GM18861 (cell line): ENCODE measurements around the gene CRIP2.

ENCODE experiments used
- ATAC-seq: cut with Tn5 transposase; IDR thresholded peaks from one replicate; pipeline ENCODE4 v1.9.1; 2021; ENCODE audit not compliant: unreplicated experiment

Gene CRIP2

GRCh38 chr14:105497671-105498429 is 23.2 kb downstream of the CRIP2 start:
- ATAC-seq, result no peak

GRCh38 chr14:105498430-105499255 is 24.0 kb downstream of the CRIP2 start:
- no peak for ATAC-seq

GRCh38 chr14:105499256-105500035 is 24.8 kb downstream of the CRIP2 start:
- no peak for ATAC-seq

- ATAC-seq, result no peak
These were observed 25.6 kb downstream of the CRIP2 start for GRCh38 chr14:105500036-105500725.

- ATAC-seq, result no peak
These were observed 26.1 kb downstream of the CRIP2 start for GRCh38 chr14:105500726-105501101.

- ATAC-seq, result no peak
These were observed 27.1 kb downstream of the CRIP2 start for GRCh38 chr14:105501504-105502291.

- no peak for ATAC-seq
These were observed 28.1 kb downstream of the CRIP2 start for GRCh38 chr14:105502446-105503295.

- no peak for ATAC-seq
These were observed 28.6 kb downstream of the CRIP2 start for GRCh38 chr14:105503296-105503640.

- ATAC-seq, result no peak
These were observed 29.5 kb downstream of the CRIP2 start for GRCh38 chr14:105503935-105504692.

- no peak for ATAC-seq
These were observed 30.5 kb downstream of the CRIP2 start for GRCh38 chr14:105505101-105505500.

- ATAC-seq, result no peak
These were observed 32.6 kb downstream of the CRIP2 start for GRCh38 chr14:105507247-105507646.

- ATAC-seq, result no peak
These were observed 33.4 kb downstream of the CRIP2 start for GRCh38 chr14:105508069-105508468.

GRCh38 chr14:105508601-105509000 is 34.0 kb downstream of the CRIP2 start:
- no peak for ATAC-seq

GRCh38 chr14:105517096-105517495 is 42.5 kb downstream of the CRIP2 start:
- no peak for ATAC-seq

- no peak for ATAC-seq
These were observed 45.5 kb downstream of the CRIP2 start for GRCh38 chr14:105519946-105520698.

- ATAC-seq, result no peak
These were observed 50.7 kb downstream of the CRIP2 start for GRCh38 chr14:105525326-105525725.

- no peak for ATAC-seq
These were observed 51.5 kb downstream of the CRIP2 start, which contains the start of gene TMEM121 for GRCh38 chr14:105525861-105526775. Gene TMEM121 (plus strand): TSS chr14:105526583. CDS start chr14:105528835, 2,252 bp downstream.
